HepG2 (cell line): Measurements from ENCODE around the gene CD151. TPM values are rescaled to one million over a fixed set of nuclear protein-coding genes. Genes with fewer than 3 reads are reported as not detected.

Experiments
- ATAC-seq: fragments of 200-7000 bp; cut with Tn5 transposase; 3 replicates; pipeline ENCODE4 v1.9.1; 2020; ENCODE audit warnings: mild to moderate bottlenecking, moderate library complexity
- BruUV-seq: library from RNA; stranded (reverse); fragments of 400-500 nt; replicated peaks from 2 replicates; lab custom pipeline; 2021; lab: Mats Ljungman, UMichigan
- CTCF ChIA-PET: fragments of 300-600 bp; formaldehyde crosslinking; extraction: SDS; loops from one replicate; lab custom pipeline; 2021; ENCODE audit warnings: low total read pairs, inconsistent platforms, low intra/inter-chr PET ratio; lab: Yijun Ruan, JAX
- POLR2A ChIA-PET: fragments of 350-600 bp; sonication (Branson Sonifier 250); formaldehyde crosslinking; loops from one replicate; lab custom pipeline; 2020; ENCODE audit warnings: antibody characterized with exemption, inconsistent platforms; lab: Yijun Ruan, JAX
- DNase-seq: peaks from one replicate; pipeline ENCODE4 v3.0.0-alpha.2; 2015; ENCODE audit warnings: low spot score
- FAIRE-seq: peaks from 3 replicates; lab custom pipeline; 2011; peaks lifted over from hg19 to GRCh38; lab: Jason Lieb, UNC
- H2AFZ ChIP-seq: one replicate; pipeline ENCODE4 v1.6.1; 2011; ENCODE audit warnings: low read length, inconsistent platforms
- H3K27ac ChIP-seq: fragments of 300-600 bp; 3 replicates; pipeline ENCODE4 v1.8.0; 2011; ENCODE audit warnings: mixed run types, mild to moderate bottlenecking, mixed read lengths, low read length, inconsistent platforms; ENCODE audit not compliant: insufficient read depth; ENCODE audit errors: extremely low read length
- H3K27me3 ChIP-seq, 2 experiments: fragments of 200-600 bp in 1 of 2; 2 replicates in 1 of 2; 3 replicates in 1 of 2; pipeline versions ENCODE4 v1.6.0 to v1.8.0; 2011; ENCODE audit warnings: low read length in 2 of 2, mild to moderate bottlenecking in 2 of 2, moderate library complexity in 2 of 2, inconsistent platforms in 1 of 2; ENCODE audit not compliant: insufficient read depth in 2 of 2, control insufficient read depth in 1 of 2
- H3K36me3 ChIP-seq, 2 experiments: fragments of 200-600 bp in 1 of 2; replicated peaks in 1 of 2; 2 replicates in 1 of 2; 3 replicates in 1 of 2; pipeline versions ENCODE4 v1.5.1 to v1.8.0; 2011; ENCODE audit warnings: low read length in 2 of 2, inconsistent platforms in 1 of 2; ENCODE audit not compliant: insufficient read depth in 2 of 2, control insufficient read depth in 1 of 2
- H3K4me1 ChIP-seq: 2 replicates; pipeline ENCODE4 v1.5.1; 2012; ENCODE audit warnings: low read length, inconsistent platforms; ENCODE audit not compliant: insufficient read depth
- H3K4me2 ChIP-seq: 2 replicates; pipeline ENCODE4 v1.6.0; 2011; ENCODE audit warnings: low read depth, low read length, inconsistent platforms
- H3K4me3 ChIP-seq, 3 experiments: fragments of 200-600 bp in 1 of 3; sonication (generic), shearing (Covaris generic) in 1 of 3; replicated peaks in 1 of 3; 2 replicates each; pipeline ENCODE4 v1.5.1; 2011 to 2016; ENCODE audit warnings: low read length in 3 of 3, inconsistent platforms in 2 of 3, low read depth in 2 of 3, mild to moderate bottlenecking in 2 of 3, control low read depth in 1 of 3, mixed read lengths in 1 of 3; ENCODE audit not compliant: insufficient read depth in 1 of 3
- H3K79me2 ChIP-seq: one replicate; pipeline ENCODE4 v1.6.1; 2011; ENCODE audit warnings: low read length, inconsistent platforms; ENCODE audit not compliant: insufficient read depth
- H3K9ac ChIP-seq: 2 replicates; pipeline ENCODE4 v1.6.0; 2011; ENCODE audit warnings: mild to moderate bottlenecking, low read depth, low read length, inconsistent platforms; ENCODE audit not compliant: insufficient read depth
- H3K9me3 ChIP-seq: 2 replicates; pipeline ENCODE4 v1.5.1; 2012; ENCODE audit warnings: mild to moderate bottlenecking, low read length
- H4K20me1 ChIP-seq: 2 replicates; pipeline ENCODE4 v1.6.0; 2011; ENCODE audit warnings: inconsistent platforms, mild to moderate bottlenecking, low read length, moderate library complexity; ENCODE audit not compliant: insufficient read depth
- E2F5 ChIP-seq: sonication (generic); formaldehyde crosslinking; conservative IDR thresholded peaks from 2 replicates; pipeline ENCODE4 v1.4.0; 2020; ENCODE audit warnings: missing genetic modification reagents
- SAFB2 ChIP-seq: sonication (generic); formaldehyde crosslinking; IDR thresholded peaks from 2 replicates; pipeline ENCODE4 v1.5.1; 2020; ENCODE audit warnings: missing genetic modification reagents, low read depth, mild to moderate bottlenecking, borderline replicate concordance
- TCF7L2 ChIP-seq: IDR thresholded peaks from 2 replicates; pipeline ENCODE4 v1.6.1; 2011; ENCODE audit warnings: mild to moderate bottlenecking, low read depth, low read length, moderate library complexity
- ZBTB7A ChIP-seq: sonication (generic); formaldehyde crosslinking; IDR thresholded peaks from 2 replicates; pipeline ENCODE4 v1.8.0; 2022; ENCODE audit warnings: mild to moderate bottlenecking, missing genetic modification reagents
- WGBS: methylation state at CpG from one replicate; pipeline ENCODE4 v1.1.6; 2017; ENCODE audit warnings: low lambda C conversion rate; 5-methylcytosine and 5-hydroxymethylcytosine counted together
- in situ Hi-C: cut with HindIII; loops from 2 replicates; pipeline ENCODE4 v1.10.0; 2017; ENCODE audit warnings: low pct_unique_long_range_greater_than_20kb; ENCODE audit not compliant: extremely low pct_ligation_motif_present
- intact Hi-C: fragments of 100-400 bp; cut with micrococcal nuclease; formaldehyde crosslinking; loops from one replicate; pipeline ENCODE4 v1.10.0; 2022; ENCODE audit not compliant: unreplicated experiment
- polyA plus RNA-seq, 8 experiments: library from polyadenylated mRNA; depleted of rRNA in 3 of 8; stranded (reverse) in 7 of 8; unstranded in 1 of 8; fragments of >200 nt; fragmentation: Illumina TruSeq in 4 of 8; extraction: Trizol in 4 of 8; gene quantifications; 2 replicates each; pipeline versions ENCODE4 v1.2.1 to v1.2.3, GENCODE V29; 2011 to 2016; ENCODE audit warnings: low read depth in 4 of 8, missing spikeins in 1 of 8, mixed read lengths in 1 of 8; ENCODE audit not compliant: insufficient read depth in 1 of 8
- total RNA-seq, 5 experiments: library from RNA; depleted of rRNA; stranded (reverse); fragments of >200 nt; fragmentation: Illumina TruSeq; extraction: Trizol; gene quantifications; 2 replicates each; pipeline ENCODE4 v1.2.3, GENCODE V29; 2016; ENCODE audit warnings: low read depth in 1 of 5
- TF ChIP-seq, protein P1 (sequence below), 2 experiments: sonication (generic) in 1 of 2; formaldehyde crosslinking in 1 of 2; IDR thresholded peaks; 2 replicates each; pipeline versions ENCODE4 v1.4.0 to v1.6.1; 2016 to 2020; ENCODE audit warnings: borderline replicate concordance in 1 of 2, low read depth in 1 of 2, mild to moderate bottlenecking in 1 of 2, missing genetic modification reagents in 1 of 2
- TF ChIP-seq, protein P2 (sequence below): sonication (generic); formaldehyde crosslinking; IDR thresholded peaks from 2 replicates; pipeline ENCODE4 v1.4.0; 2020; ENCODE audit warnings: low read depth, mild to moderate bottlenecking, missing genetic modification reagents

Gene CD151
- total and polyA plus RNA-seq, 2 of the 13 experiments (the other 11 are each of a cell fraction or from before 2014, with no cell fraction given) = 125 to 197 TPM

DNA sequence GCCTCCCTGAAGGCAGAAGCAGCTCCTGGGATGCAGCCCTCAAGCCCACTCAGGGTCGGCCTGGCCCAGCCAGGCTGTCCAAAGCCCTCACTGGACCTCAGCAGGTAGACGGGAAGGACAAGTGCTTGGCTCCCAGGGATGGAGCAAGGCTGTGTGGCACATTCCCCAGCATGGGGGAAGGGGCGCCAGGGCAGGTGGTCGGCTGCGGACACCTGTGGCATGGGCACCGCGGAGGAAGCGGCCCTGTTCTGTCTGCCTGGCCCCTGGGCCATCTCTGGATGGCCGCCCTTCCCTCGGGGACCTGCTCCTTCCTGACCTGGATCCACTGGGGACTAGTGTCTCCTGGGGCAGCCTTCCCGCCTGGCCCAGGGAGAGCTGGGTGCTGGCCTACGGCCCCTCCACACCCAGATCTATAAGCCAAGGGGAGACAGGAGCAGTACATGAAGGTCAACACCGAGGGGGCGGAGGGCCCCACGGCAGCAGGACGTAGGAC, 51.9 kb downstream of the CD151 start (continued):
- no peak for TF ChIP-seq E2F5

- no peak for ATAC-seq
- no peak for DNase-seq
- ChIA-PET CTCF (no interaction called here), POLR2A (no interaction called here)
- Histone ChIP-seq H3K9me3 (no peaks in the 10 kb centered on the region), H3K4me3 (no peak overlapping the region), H3K4me1 (no peaks in the 10 kb centered on the region), H3K4me2 (no peak overlapping the region)
- in situ Hi-C loops = loop anchor here (10.0 kb wide), 1 partner anchor 168 kb away; no protein-coding TSS in a partner anchor
- intact Hi-C loops = no loop called here
- TF ChIP-seq TCF7L2 (no peak), SAFB2 (CRISPR knock-in tag) (no peak), ZBTB7A (CRISPR knock-in tag) (no peak)
- TF ChIP-seq, protein P1, sequence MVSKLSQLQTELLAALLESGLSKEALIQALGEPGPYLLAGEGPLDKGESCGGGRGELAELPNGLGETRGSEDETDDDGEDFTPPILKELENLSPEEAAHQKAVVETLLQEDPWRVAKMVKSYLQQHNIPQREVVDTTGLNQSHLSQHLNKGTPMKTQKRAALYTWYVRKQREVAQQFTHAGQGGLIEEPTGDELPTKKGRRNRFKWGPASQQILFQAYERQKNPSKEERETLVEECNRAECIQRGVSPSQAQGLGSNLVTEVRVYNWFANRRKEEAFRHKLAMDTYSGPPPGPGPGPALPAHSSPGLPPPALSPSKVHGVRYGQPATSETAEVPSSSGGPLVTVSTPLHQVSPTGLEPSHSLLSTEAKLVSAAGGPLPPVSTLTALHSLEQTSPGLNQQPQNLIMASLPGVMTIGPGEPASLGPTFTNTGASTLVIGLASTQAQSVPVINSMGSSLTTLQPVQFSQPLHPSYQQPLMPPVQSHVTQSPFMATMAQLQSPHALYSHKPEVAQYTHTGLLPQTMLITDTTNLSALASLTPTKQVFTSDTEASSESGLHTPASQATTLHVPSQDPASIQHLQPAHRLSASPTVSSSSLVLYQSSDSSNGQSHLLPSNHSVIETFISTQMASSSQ (IDR thresholded peaks at IDR 0.05; ENCODE audit: low read depth) = no peak
- TF ChIP-seq, protein P1 (CRISPR knock-in tag; IDR thresholded peaks at IDR 0.05; ENCODE audit: borderline replicate concordance) = no peak
- TF ChIP-seq, protein P2, sequence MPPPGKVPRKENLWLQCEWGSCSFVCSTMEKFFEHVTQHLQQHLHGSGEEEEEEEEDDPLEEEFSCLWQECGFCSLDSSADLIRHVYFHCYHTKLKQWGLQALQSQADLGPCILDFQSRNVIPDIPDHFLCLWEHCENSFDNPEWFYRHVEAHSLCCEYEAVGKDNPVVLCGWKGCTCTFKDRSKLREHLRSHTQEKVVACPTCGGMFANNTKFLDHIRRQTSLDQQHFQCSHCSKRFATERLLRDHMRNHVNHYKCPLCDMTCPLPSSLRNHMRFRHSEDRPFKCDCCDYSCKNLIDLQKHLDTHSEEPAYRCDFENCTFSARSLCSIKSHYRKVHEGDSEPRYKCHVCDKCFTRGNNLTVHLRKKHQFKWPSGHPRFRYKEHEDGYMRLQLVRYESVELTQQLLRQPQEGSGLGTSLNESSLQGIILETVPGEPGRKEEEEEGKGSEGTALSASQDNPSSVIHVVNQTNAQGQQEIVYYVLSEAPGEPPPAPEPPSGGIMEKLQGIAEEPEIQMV = no peak
- TF ChIP-seq, all 625 proteins: peak for 0
- Histone ChIP-seq H4K20me1 (no peaks in the 10 kb centered on the region), H3K79me2 (no peaks in the 10 kb centered on the region), H3K27ac (no peak overlapping the region), H3K27me3 (no peaks in the 10 kb centered on the region), H3K36me3 (peaks cover 6 to 21% of the 10 kb centered on the region in 2 experiments; a peak in 4 of 5 replicates), H3K9ac (no peak overlapping the region), H2AFZ (no peak overlapping the region)
- no peak for FAIRE-seq
- WGBS = 96% methylated on average over 17 of the region's 17 CpGs
- no TSS peak for BruUV-seq
Measured at GRCh38 chr11:886568-886967, 53.8 kb downstream of the CD151 start.
